Measurements from ENCODE around the gene CACNB1.

CACNB1 gene

GRCh38 chr17:39225308-39225958, 28.0 kb upstream of the CACNB1 start, which contains the start of gene STAC2:
STAC2 (minus strand) TSS chr17:39225945; CDS start chr17:39225502, 443 bp downstream.
- peak; percentile 73 for DNase-seq

GRCh38 chr17:39224778-39225307, 27.4 kb upstream of the CACNB1 start:
- peak; percentile 64 for DNase-seq

- DNase-seq: peak; percentile 50
Measured at GRCh38 chr17:39223907-39224777, 26.7 kb upstream of the CACNB1 start.

GRCh38 chr17:39222866-39223834, 25.7 kb upstream of the CACNB1 start:
- DNase-seq: no peak

GRCh38 chr17:39222151-39222550, 24.7 kb upstream of the CACNB1 start:
- no peak for DNase-seq

- no peak for DNase-seq
Measured at GRCh38 chr17:39221572-39221971, 24.1 kb upstream of the CACNB1 start.

GRCh38 chr17:39219647-39220154, 22.2 kb upstream of the CACNB1 start:
- no peak for DNase-seq

- no peak for DNase-seq
Measured at GRCh38 chr17:39218906-39219305, 21.4 kb upstream of the CACNB1 start.

- DNase-seq: no peak
Measured at GRCh38 chr17:39217734-39218369, 20.4 kb upstream of the CACNB1 start.

GRCh38 chr17:39213852-39214251, 16.4 kb upstream of the CACNB1 start:
- no peak for DNase-seq

- no peak for DNase-seq
Measured at GRCh38 chr17:39212841-39213480, 15.5 kb upstream of the CACNB1 start.

- DNase-seq: no peak
Measured at GRCh38 chr17:39212195-39212810, 14.8 kb upstream of the CACNB1 start.

GRCh38 chr17:39210093-39210434, 12.6 kb upstream of the CACNB1 start:
- DNase-seq: no peak

- DNase-seq: peak; percentile 67
Measured at GRCh38 chr17:39209317-39210092, 12.0 kb upstream of the CACNB1 start.

- no peak for DNase-seq
Measured at GRCh38 chr17:39208893-39209292, 11.4 kb upstream of the CACNB1 start.

- DNase-seq: no peak
Measured at GRCh38 chr17:39208136-39208535, 10.7 kb upstream of the CACNB1 start.

GRCh38 chr17:39205112-39205526, 7.7 kb upstream of the CACNB1 start:
- no peak for DNase-seq

- no peak for DNase-seq
Measured at GRCh38 chr17:39204245-39204644, 6.8 kb upstream of the CACNB1 start.

- DNase-seq: no peak
Measured at GRCh38 chr17:39200957-39201510, 3.6 kb upstream of the CACNB1 start.

Measured in retina (tissue), 1 donor.